Measurements from ENCODE around the gene CWC15.

CWC15 gene

GRCh38 chr11:94912806-94913205, 60.5 kb downstream of the CWC15 start:
- DNase-seq: no peak

Measured in CD4-positive, alpha-beta T cell treated with Interleukin-17A for 1 hour (primary cell).